ENCODE data around the gene SLC25A25. TPM values are rescaled to one million over a fixed set of nuclear protein-coding genes. Genes with fewer than 3 reads are reported as not detected.

Gene SLC25A25
- total and polyA plus RNA-seq, 9 of the 15 experiments (the other 6 are each of a cell fraction or from before 2014, with no cell fraction given) = 0.07 to 35.9 (median 23.2) TPM

GRCh38 chr9:128115187-128116103 lies 47.4 kb downstream of the SLC25A25 start (continued):
- TF ChIP-seq ZNF407 (IDR thresholded peaks at IDR 0.05; ENCODE audit: low read depth) (peak; percentile 15; the same call in 1 of the 2 replicates), MECOM (CRISPR knock-in tag; IDR thresholded peaks at IDR 0.05) (peak; percentile 57; the same call in 1 of the 2 replicates), CREB3 (tag; conservative IDR thresholded peaks at IDR 0.05; ENCODE audit: low read depth) (peak; percentile 70), EHMT2 (IDR thresholded peaks at IDR 0.05) (no peak), CBX3 (IDR thresholded peaks at IDR 0.05; ENCODE audit: borderline replicate concordance in 1 of 2, low read length in 2 of 2) (no peak), KDM1A (IDR thresholded peaks at IDR 0.05) (peak; percentile 66 to 77), SMARCA5 (IDR thresholded peaks at IDR 0.05) (no peak), ZNF707 (CRISPR knock-in tag; conservative IDR thresholded peaks at IDR 0.05) (no peak), DLX4 (CRISPR knock-in tag; IDR thresholded peaks at IDR 0.05) (no peak), BRF1 (IDR thresholded peaks at IDR 0.05; ENCODE audit: borderline replicate concordance, extremely low read depth, insufficient read length) (no peak), ZBTB8A (IDR thresholded peaks at IDR 0.05; ENCODE audit: partially characterized antibody) (no peak), HDAC8 (tag; IDR thresholded peaks at IDR 0.05) (no peak), RUNX1 (IDR thresholded peaks at IDR 0.05; ENCODE audit: low read depth) (peak; percentile 91), THRAP3 (IDR thresholded peaks at IDR 0.05; ENCODE audit: borderline replicate concordance) (no peak), MLLT1 (IDR thresholded peaks at IDR 0.05) (no peak)
